NCI-H2196 (cell line): ENCODE results near the gene MTMR2.

Experiments used
- DNase-seq: peaks from one replicate; lab custom pipeline; 2025; ENCODE audit not compliant: unreplicated experiment; lab: John Stamatoyannopoulos, UW

MTMR2 gene

GRCh38 chr11:95923728-95924413 lies at the start of gene MTMR2:
MTMR2 (minus strand) TSS chr11:95924107; CDS start chr11:95923954, 153 bp downstream.
- peak; percentile 51 for DNase-seq

DNA sequence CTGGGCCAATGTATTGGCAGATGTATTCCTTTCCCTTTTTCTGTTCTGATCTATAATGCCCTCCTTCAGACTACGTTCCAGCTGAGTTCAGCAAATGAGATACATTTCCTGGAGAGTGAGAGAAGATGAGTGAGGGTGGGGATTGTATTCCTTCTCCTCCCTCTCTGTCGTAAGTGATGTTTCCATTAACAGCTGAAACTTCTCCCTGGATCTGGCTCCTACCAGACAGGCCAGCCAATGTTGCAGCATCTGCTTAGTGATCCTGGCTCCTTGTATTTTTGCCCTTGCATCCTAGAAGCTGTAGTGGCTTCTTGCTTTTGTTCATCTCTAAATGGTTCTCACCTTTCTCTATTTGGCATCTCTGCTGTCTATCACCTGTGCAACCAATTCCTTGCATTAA lies 48.2 kb upstream of the MTMR2 start:
- no peak for DNase-seq

GRCh38 chr11:95968585-95968984 lies 44.7 kb upstream of the MTMR2 start:
- no peak for DNase-seq

DNA sequence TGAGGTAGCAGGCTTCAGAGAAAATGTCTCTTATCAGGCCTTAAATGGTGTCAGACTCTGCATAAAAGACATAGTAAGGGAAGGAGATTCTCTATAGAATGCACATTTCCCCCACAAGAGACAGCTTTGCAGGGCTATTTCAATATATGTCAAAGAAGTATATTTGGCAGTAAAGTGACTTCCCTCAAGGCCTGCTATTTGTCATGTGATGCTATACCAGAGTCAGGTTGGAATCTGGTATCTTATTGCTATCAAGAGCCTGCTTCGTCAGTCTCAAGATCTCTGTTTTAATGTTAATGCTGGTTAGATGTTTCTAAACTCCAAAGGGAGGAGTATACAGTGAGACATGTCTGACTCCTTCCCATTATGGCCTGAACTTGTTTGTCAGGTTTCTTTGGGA lies 40.4 kb upstream of the MTMR2 start:
- no peak for DNase-seq

DNA sequence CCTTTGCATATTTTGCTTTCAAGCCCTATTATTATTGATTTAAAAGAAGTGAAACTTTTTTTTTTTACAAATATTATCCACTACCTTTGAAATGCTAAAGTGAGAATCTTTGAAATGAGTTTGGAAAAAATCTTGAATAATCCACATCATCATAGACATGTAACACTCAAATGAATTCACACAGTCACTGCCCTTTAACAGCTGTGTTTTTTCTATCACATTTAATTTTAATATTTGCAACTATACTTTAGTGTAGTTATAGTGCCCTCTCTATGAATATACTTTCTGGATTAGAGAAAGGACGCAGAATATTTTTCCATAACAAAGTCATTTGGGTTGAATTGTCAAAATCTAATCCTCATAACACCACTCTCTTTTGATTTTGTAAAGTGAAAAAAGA lies 37.9 kb upstream of the MTMR2 start:
- DNase-seq = no peak

- DNase-seq = no peak
These were observed 27.0 kb upstream of the MTMR2 start for GRCh38 chr11:95950905-95951304.

DNA sequence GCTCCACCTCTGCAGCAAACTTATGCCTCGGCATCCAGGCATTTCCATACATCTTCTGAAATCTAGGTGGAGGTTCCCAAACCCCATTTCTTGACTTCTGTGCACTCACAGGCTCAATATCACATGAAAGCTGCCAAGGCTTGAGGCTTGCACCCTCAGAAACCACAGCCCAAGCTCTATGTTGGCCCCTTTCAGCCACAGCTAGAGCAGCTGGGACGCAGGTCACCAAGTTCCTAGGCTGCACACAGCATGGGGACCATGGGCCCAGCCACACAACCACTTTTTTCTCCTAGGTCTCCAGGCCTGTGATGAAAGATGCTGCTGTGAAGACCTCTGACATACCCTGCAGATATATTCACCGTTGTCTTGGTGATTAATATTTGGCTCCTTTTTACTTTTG lies 24.7 kb upstream of the MTMR2 start:
- no peak for DNase-seq

- DNase-seq = no peak
These were observed 20.7 kb upstream of the MTMR2 start for GRCh38 chr11:95944623-95945022.

- DNase-seq = no peak
These were observed 19.6 kb upstream of the MTMR2 start for GRCh38 chr11:95943546-95943945.

- no peak for DNase-seq
These were observed 15.2 kb upstream of the MTMR2 start for GRCh38 chr11:95939091-95939490.

DNA sequence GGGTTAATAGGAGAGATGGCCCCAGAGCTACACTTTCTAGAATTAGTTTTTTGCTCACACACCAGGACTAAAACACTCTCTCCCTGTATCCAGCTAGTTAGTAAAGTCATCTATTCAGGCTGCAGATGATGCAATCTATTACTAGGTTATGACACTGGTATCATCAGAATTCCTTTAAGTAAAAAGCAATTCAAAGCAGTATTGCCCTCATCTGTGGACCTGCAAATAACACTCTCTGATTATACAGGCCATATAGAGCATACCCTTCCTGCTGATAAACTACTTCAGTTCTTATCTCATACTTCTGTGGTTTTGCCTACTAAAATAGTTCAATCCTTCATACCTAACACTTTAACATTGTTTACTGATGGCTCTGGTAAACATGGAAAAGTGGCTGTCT lies 13.5 kb upstream of the MTMR2 start:
- DNase-seq = no peak

DNA sequence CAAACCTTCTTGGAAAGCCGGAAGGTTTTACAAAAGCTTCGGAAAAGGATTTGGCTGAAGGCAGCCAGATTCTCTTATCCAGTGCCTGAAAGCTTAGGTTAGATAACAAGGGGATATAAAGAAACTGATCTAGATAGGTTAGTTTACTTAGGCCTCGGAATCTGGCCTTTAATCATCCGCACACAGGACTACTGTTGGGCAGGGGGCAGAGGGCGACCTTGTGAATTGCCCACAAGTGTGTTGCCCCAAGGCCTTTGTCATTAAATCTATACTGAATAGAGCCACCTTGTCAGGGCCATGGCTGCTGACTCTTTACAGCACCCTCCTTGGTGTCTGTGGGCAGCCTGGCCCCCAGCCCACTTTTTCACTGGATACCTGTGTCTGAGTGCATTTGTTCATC lies 9.7 kb upstream of the MTMR2 start:
- DNase-seq = no peak

DNA sequence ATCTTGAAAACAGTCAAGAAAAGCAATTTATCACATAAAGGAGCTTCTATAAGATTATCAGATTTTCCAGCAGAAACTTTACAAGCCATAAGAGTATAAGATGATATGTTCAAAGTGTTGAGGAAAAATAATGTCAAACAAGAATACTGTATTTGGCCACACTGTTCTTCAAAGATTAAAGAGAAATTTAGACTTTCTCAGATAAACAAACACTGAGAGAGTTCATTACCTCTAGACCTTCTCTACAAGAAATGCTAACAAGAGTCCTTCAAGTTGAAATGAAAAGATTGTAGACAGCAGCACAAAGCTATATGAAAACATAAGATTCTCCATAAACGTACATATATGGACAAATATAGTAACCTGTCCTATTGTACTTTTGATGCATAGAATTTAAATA lies 8.0 kb upstream of the MTMR2 start:
- DNase-seq = no peak

DNA sequence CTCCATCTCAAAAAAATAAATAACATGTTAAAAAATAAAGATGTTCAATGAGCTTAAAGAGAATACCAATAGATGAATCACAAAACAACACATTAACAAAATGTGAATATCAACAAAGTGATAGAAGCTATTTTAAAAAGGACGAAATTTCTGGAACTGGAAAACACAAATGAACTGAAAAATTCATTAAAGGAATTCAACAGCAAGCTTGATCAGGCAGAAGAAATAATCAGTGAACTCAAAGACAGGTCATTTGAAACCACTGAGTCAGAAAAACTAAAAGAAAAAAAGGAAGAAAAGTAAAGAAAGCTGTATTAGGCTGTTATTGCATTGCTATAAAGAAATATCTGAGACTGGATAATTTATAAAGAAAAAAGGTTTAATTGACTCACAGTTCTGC lies 7.0 kb upstream of the MTMR2 start:
- DNase-seq = no peak

DNA sequence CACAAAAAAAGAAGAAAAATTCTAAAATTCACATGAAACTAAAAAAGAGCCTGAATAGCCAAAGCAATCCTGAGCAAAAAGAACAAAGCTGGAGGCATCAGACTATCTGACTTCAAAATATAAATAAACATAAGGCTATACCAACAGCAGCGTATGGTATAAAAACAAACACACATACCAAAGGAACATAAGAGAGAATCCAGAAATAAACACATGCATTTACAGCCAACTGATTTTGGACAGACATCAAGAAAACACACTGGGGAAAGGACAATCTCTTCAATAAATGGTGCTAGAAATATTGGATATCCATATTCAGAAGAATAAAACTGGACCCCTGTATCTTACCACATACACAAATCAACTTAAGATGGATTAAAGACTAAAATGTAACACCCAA lies 2.8 kb upstream of the MTMR2 start:
- no peak for DNase-seq

- no peak for DNase-seq
These were observed 1.1 kb upstream of the MTMR2 start for GRCh38 chr11:95925011-95925410.

- peak; percentile 13 for DNase-seq
These were observed 480 bp upstream of the MTMR2 start for GRCh38 chr11:95924414-95924760.

- DNase-seq = no peak
These were observed 524 bp downstream of the MTMR2 start for GRCh38 chr11:95923439-95923727.

GRCh38 chr11:95922536-95923438 lies 1.1 kb downstream of the MTMR2 start:
- no peak for DNase-seq

- DNase-seq = no peak
These were observed 1.8 kb downstream of the MTMR2 start for GRCh38 chr11:95922099-95922498.

GRCh38 chr11:95920460-95921105 lies 3.3 kb downstream of the MTMR2 start:
- DNase-seq = no peak

- DNase-seq = no peak
These were observed 4.4 kb downstream of the MTMR2 start for GRCh38 chr11:95919514-95919913.
